RWPE1 (cell line): ENCODE measurements around the gene MKI67.

ENCODE experiments used
- CTCF ChIA-PET: fragments of 350-600 bp; sonication (Branson Sonifier 250); formaldehyde crosslinking; extraction: SDS; loops from one replicate; lab custom pipeline; 2021; lab: Yijun Ruan, JAX
- POLR2A ChIA-PET: fragments of 400-600 bp; formaldehyde crosslinking; extraction: SDS; loops from one replicate; lab custom pipeline; 2020; ENCODE audit warnings: antibody characterized with exemption; ENCODE audit not compliant: low non-redundant PET; lab: Yijun Ruan, JAX
- DNase-seq: peaks from one replicate; pipeline ENCODE4 v3.0.0; 2012; ENCODE audit warnings: low spot score
- H3K27ac ChIP-seq: fragments of 450-650 bp; 2 replicates; pipeline ENCODE4 v1.5.1; 2017
- CTCF ChIP-seq: fragments of 450-650 bp; conservative IDR thresholded peaks from 2 replicates; pipeline ENCODE4 v1.5.1; 2017; ENCODE audit warnings: low read depth, mild to moderate bottlenecking

Gene MKI67

GRCh38 chr10:128049226-128050120, 76.8 kb downstream of the MKI67 start:
- TF ChIP-seq CTCF = no peak
- CTCF ChIA-PET = interaction anchor here (0.6 to 2.2 kb wide), 3 partner anchors 20 to 39 kb away, joined by 3 to 26 read pairs (median 6); no protein-coding TSS in a partner anchor
- DNase-seq = no peak
- H3K27ac ChIP-seq = peak overlapping the region; percentile 95
- POLR2A ChIA-PET = interaction anchor here (0.6 to 2.4 kb wide), 5 partner anchors 10 to 142 kb away, joined by 3 to 10 read pairs (median 3); partner anchors contain the start of gene PTPRE

GRCh38 chr10:128048819-128049210, 77.4 kb downstream of the MKI67 start:
- H3K27ac ChIP-seq = peak overlapping the region; percentile 95
- TF ChIP-seq CTCF = no peak
- ChIA-PET CTCF (interaction anchor here (1.0 to 2.2 kb wide), 3 partner anchors 13 to 38 kb away, joined by 4 to 26 read pairs (median 6); no protein-coding TSS in a partner anchor), POLR2A (interaction anchor here (0.6 to 2.4 kb wide), 5 partner anchors 10 to 142 kb away, joined by 3 to 10 read pairs (median 3); partner anchors contain the start of gene PTPRE)
- DNase-seq = no peak

- no peak for TF ChIP-seq CTCF
- POLR2A ChIA-PET = interaction anchor here (0.6 to 2.4 kb wide), 6 partner anchors 11 to 141 kb away, joined by 3 to 10 read pairs (median 3); partner anchors contain the start of gene PTPRE
- CTCF ChIA-PET = interaction anchor here (0.7 to 2.2 kb wide), 4 partner anchors 12 to 37 kb away, joined by 3 to 26 read pairs (median 5); no protein-coding TSS in a partner anchor
- H3K27ac ChIP-seq = peak overlapping the region; percentile 95
- peak; percentile 89 for DNase-seq
Measured at GRCh38 chr10:128047991-128048818, 78.0 kb downstream of the MKI67 start.

- ChIA-PET CTCF (interaction anchor here (0.8 to 2.2 kb wide), 3 partner anchors 15 to 36 kb away, joined by 3 to 26 read pairs (median 4); no protein-coding TSS in a partner anchor), POLR2A (interaction anchor here (0.9 to 2.4 kb wide), 4 partner anchors 11 to 16 kb away, joined by 3 to 10 read pairs (median 4); no protein-coding TSS in a partner anchor)
- TF ChIP-seq CTCF = no peak
- DNase-seq = peak; percentile 98
- H3K27ac ChIP-seq = peak overlapping the region; percentile 95
Measured at GRCh38 chr10:128047351-128047750, 78.9 kb downstream of the MKI67 start.

GRCh38 chr10:128046953-128047290, 79.3 kb downstream of the MKI67 start:
- CTCF ChIA-PET = interaction anchor here (0.8 to 2.2 kb wide), 3 partner anchors 15 to 35 kb away, joined by 3 to 26 read pairs (median 4); no protein-coding TSS in a partner anchor

More at GRCh38 chr10:128046953-128047290, 79.3 kb downstream of the MKI67 start:
- no peak for TF ChIP-seq CTCF
- DNase-seq = no peak
- peak overlapping the region; percentile 95 for H3K27ac ChIP-seq
- POLR2A ChIA-PET = interaction anchor here (0.9 to 2.4 kb wide), 3 partner anchors 11 to 15 kb away, joined by 3 to 10 read pairs (median 4); no protein-coding TSS in a partner anchor
